Bronchial epithelial cell (primary cell): ENCODE measurements around the gene CISD2. TPM values are rescaled to one million over a fixed set of nuclear protein-coding genes. Genes with fewer than 3 reads are reported as not detected.

Experiments
- DNase-seq: peaks from one replicate; pipeline ENCODE4 v3.0.0-alpha.2; 2010; ENCODE audit warnings: low read depth
- FAIRE-seq: peaks from 2 replicates; lab custom pipeline; 2011; peaks lifted over from hg19 to GRCh38; lab: Jason Lieb, UNC
- H3K27me3 ChIP-seq: 2 replicates; pipeline ENCODE4 v1.5.1; 2011; ENCODE audit warnings: low read length; ENCODE audit not compliant: control insufficient read depth, insufficient read depth
- H3K36me3 ChIP-seq: 2 replicates; pipeline ENCODE4 v1.5.1; 2011; ENCODE audit warnings: low read length; ENCODE audit not compliant: control insufficient read depth, insufficient read depth
- H3K4me3 ChIP-seq: 2 replicates; pipeline ENCODE4 v1.5.1; 2011; ENCODE audit warnings: mild to moderate bottlenecking, low read depth, low read length, control low read depth
- CTCF ChIP-seq: IDR thresholded peaks from 2 replicates; pipeline ENCODE4 v1.5.1; 2011; ENCODE audit warnings: mild to moderate bottlenecking, moderate library complexity, low read length, control low read depth, inconsistent platforms; ENCODE audit not compliant: insufficient read depth, severe bottlenecking
- total RNA-seq: library from RNA; depleted of rRNA; stranded (reverse); fragments of >200 nt; gene quantifications from 2 replicates; pipeline ENCODE4 v1.2.1, GENCODE V29; 2014

Gene CISD2
- total RNA-seq, 1 donor from 2014 or later: 24.0 TPM

DNA sequence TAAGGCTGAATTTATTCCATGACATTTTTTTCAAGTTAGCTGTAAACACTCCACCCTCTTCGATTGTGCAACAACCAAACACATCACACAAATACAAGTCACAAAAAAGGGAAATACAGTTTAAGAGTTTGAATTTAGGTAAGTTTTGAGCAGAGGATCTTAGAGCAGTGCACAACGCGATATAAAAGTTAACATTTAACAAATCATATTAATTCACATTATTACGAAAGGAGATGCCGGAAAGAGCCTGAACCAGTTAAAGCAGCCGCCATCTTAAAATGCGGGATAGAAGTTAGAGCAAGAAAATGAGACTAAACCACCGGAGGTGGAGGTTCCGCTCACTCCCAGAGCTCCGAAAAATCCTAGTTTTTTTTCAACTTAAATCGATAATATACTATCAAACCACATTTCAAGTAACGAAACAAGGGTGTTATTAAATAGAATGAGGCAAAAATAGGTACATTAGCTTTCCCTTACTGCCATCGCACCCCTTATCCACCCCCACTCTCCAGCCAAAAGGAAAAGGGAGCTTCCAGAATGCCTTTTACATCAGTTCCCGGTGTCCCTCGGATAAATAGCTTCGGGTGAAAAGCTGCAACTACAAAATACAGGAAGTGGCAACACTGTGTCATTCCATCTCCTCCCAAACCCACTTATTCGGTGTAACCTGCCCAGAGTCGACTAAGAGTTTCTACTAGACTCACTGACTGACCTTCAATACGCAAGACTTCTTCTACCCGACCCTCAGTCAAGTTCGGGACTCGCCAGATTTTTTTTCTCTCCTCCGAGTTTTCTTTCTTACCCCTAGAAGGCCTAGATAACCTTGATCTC, 43.3 kb upstream of the CISD2 start:
- peak overlapping the region; percentile 90 for H3K4me3 ChIP-seq
- DNase-seq (peak; percentile 74), FAIRE-seq (no peak)
- no peaks in the 10 kb centered on the region for H3K36me3 ChIP-seq
- TF ChIP-seq CTCF: no peak
- H3K27me3 ChIP-seq: no peaks in the 10 kb centered on the region

- Histone ChIP-seq H3K4me3 (peak overlapping the region; percentile 90), H3K27me3 (no peaks in the 10 kb centered on the region), H3K36me3 (no peaks in the 10 kb centered on the region)
- no peak for TF ChIP-seq CTCF
- no peak for FAIRE-seq
- no peak for DNase-seq
Measured at GRCh38 chr4:102826105-102826889, 42.5 kb upstream of the CISD2 start.

- FAIRE-seq (no peak), DNase-seq (peak; percentile 76)
- Histone ChIP-seq H3K27me3 (no peaks in the 10 kb centered on the region), H3K36me3 (no peaks in the 10 kb centered on the region), H3K4me3 (peak within 1 kb of the TSS; percentile 90)
- no peak for TF ChIP-seq CTCF
Measured at GRCh38 chr4:102826890-102827673, 41.7 kb upstream of the CISD2 start, which contains the start of gene UBE2D3. Gene UBE2D3 (minus strand): TSS chr4:102827551. CDS start chr4:102826508, 1,043 bp downstream.

DNA sequence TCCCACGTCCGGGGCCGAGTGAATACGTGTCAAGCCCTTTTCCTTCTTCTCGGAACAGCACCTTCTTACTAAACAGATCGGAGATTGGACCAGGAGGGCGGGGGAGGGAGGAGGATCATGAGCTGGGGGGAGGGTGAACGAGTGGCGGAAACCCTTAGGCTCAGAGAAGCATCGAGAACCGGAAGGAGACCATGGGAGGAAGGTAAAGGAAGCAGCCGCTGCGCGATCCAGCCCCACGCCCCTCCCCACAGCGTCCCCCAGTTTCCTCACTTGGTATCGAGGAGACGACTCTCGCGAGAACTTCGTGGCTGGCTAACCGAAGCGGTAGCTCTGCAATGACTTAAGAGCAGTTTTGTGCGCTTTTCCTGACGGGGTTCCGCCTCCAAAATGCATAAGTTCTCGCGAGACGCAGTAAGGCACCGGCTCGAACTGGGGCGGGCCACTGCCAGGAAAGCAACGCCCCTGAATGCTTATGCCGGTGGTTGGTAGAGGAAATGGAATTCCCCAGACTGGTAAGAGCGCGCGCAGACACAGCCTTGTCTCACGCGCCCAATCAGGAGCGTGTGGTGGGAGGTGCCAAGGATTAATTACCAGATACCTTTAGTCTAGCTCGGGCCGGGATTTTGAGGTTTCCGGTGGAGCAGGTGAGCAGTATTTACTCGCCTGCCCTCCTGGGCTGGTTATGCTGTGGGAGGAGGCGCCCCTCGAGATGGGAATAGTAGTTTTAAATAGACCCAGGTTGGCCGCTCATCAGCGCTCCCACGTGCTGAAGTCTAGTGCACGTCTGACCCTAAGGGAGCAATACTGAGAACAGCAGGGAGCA, 40.9 kb upstream of the CISD2 start:
- TF ChIP-seq CTCF: peak; percentile 1
- Histone ChIP-seq H3K36me3 (no peaks in the 10 kb centered on the region), H3K27me3 (no peaks in the 10 kb centered on the region), H3K4me3 (peak overlapping the region; percentile 90)
- DNase-seq (peak; percentile 100), FAIRE-seq (no peak)

- H3K27me3 ChIP-seq: no peaks in the 10 kb centered on the region
- no peak for DNase-seq
- peak overlapping the region; percentile 90 for H3K4me3 ChIP-seq
- no peak for TF ChIP-seq CTCF
- H3K36me3 ChIP-seq: no peaks in the 10 kb centered on the region
- FAIRE-seq: no peak
Measured at GRCh38 chr4:102828497-102828808, 40.3 kb upstream of the CISD2 start.
